Measurements from ENCODE around the gene DACT3.

The DACT3 gene

DNA sequence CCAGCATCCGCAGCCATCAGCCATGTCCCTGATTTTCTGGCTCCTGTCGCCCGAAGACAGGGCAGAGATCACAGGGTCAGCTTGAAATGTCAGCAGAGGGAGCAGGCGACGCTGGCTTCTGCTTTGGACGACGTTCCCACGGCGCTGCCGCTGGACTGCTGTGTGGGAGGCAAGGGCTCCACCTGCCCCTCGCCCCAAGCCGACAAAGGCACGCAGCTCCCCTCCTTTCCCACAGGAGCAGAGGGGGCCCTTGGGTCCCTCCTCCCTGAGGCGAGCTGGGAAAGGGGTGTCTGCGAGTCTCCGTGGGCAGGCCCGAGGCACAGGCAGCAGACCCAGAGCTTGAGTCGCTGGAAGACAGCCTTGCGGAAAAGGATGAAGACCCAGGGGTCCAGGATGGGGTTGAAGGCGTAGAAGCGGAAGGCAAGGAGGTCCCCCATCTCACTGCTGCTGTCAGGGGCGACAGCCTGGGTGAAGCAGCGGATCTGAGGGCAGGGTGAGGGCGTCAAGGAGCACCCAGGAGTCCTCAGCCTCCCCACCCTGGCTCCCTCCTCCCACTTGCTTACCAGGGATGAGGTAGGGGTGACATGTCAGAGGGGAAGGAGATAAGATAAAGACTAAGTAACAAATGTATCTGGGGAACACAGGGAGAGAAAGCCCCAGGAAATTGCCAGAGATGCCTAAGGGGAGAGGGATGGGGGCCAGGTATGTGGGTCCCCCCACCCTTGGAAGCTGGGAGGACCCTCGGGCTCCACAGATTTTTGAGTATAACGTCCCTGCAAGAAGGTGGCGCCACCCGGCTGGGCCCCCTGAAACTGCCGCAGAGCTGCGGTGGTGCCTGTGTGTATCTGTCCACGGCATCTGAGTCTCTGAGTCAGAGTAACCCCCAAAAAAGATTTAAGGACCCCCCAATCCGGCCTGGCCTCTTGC, 39.5 kb downstream of the DACT3 start:
- in situ Hi-C loops (cut with MboI; ENCODE audit: low sequenced_read_pairs, unreplicated experiment), result no loop called here
- TF ChIP-seq, protein P1, sequence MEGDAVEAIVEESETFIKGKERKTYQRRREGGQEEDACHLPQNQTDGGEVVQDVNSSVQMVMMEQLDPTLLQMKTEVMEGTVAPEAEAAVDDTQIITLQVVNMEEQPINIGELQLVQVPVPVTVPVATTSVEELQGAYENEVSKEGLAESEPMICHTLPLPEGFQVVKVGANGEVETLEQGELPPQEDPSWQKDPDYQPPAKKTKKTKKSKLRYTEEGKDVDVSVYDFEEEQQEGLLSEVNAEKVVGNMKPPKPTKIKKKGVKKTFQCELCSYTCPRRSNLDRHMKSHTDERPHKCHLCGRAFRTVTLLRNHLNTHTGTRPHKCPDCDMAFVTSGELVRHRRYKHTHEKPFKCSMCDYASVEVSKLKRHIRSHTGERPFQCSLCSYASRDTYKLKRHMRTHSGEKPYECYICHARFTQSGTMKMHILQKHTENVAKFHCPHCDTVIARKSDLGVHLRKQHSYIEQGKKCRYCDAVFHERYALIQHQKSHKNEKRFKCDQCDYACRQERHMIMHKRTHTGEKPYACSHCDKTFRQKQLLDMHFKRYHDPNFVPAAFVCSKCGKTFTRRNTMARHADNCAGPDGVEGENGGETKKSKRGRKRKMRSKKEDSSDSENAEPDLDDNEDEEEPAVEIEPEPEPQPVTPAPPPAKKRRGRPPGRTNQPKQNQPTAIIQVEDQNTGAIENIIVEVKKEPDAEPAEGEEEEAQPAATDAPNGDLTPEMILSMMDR (IDR thresholded peaks at IDR 0.05; ENCODE audit: borderline replicate concordance, control extremely low read depth, extremely low read depth, insufficient read depth, missing control alignments), result peak; percentile 12
- no peak for DNase-seq (ENCODE audit: low spot score)

GRCh38 chr19:46620716-46621115, 40.3 kb downstream of the DACT3 start:
- TF ChIP-seq, protein P1 (IDR thresholded peaks at IDR 0.05; ENCODE audit: borderline replicate concordance, control extremely low read depth, extremely low read depth, insufficient read depth, missing control alignments), result no peak
- DNase-seq (ENCODE audit: low spot score), result no peak
- in situ Hi-C loops (cut with MboI; ENCODE audit: low sequenced_read_pairs, unreplicated experiment), result no loop called here

GRCh38 chr19:46620267-46620666, 40.7 kb downstream of the DACT3 start:
- TF ChIP-seq, protein P1 (IDR thresholded peaks at IDR 0.05; ENCODE audit: borderline replicate concordance, control extremely low read depth, extremely low read depth, insufficient read depth, missing control alignments), result no peak
- in situ Hi-C loops (cut with MboI; ENCODE audit: low sequenced_read_pairs, unreplicated experiment), result no loop called here

DNA sequence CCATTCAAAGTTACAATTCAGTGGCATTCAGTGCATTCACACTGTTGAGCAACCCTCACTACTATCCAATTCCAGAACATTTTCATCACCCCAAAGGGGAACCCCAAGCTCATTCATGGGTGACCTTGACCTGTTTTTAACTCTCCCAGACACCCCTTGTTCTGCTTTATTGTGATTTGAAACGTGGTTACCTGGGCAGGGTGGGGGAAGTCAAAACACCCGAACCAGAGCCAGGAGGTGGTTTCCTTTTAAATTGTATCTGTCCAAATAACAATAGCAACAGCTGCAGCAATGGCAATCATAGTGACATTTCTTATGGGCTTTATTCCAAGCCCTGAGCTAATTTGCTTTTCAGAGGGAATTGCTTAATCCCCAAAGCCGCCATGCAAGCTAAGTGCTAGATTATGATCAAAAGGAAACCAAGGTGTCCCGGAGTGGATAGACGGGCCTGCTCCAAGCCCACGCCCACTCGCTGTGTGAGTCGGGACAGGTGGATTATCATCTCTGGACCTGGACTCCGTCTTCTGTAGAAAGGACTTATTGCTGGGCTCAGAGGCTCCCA, 42.2 kb downstream of the DACT3 start:
- TF ChIP-seq, protein P1 (IDR thresholded peaks at IDR 0.05; ENCODE audit: borderline replicate concordance, control extremely low read depth, extremely low read depth, insufficient read depth, missing control alignments), result no peak
- peak; percentile 72 for DNase-seq (ENCODE audit: low spot score)

More at GRCh38 chr19:46620267-46620666, 40.7 kb downstream of the DACT3 start:
- no peak for DNase-seq (ENCODE audit: low spot score)

GRCh38 chr19:46617601-46618000, 43.4 kb downstream of the DACT3 start:
- TF ChIP-seq, protein P1 (IDR thresholded peaks at IDR 0.05; ENCODE audit: borderline replicate concordance, control extremely low read depth, extremely low read depth, insufficient read depth, missing control alignments), result no peak
- in situ Hi-C loops (cut with MboI; ENCODE audit: low sequenced_read_pairs, unreplicated experiment), result no loop called here
- DNase-seq (ENCODE audit: low spot score), result no peak

More for the DNA sequence above, 42.2 kb downstream of the DACT3 start:
- in situ Hi-C loops (cut with MboI; ENCODE audit: low sequenced_read_pairs, unreplicated experiment), result no loop called here

DNA sequence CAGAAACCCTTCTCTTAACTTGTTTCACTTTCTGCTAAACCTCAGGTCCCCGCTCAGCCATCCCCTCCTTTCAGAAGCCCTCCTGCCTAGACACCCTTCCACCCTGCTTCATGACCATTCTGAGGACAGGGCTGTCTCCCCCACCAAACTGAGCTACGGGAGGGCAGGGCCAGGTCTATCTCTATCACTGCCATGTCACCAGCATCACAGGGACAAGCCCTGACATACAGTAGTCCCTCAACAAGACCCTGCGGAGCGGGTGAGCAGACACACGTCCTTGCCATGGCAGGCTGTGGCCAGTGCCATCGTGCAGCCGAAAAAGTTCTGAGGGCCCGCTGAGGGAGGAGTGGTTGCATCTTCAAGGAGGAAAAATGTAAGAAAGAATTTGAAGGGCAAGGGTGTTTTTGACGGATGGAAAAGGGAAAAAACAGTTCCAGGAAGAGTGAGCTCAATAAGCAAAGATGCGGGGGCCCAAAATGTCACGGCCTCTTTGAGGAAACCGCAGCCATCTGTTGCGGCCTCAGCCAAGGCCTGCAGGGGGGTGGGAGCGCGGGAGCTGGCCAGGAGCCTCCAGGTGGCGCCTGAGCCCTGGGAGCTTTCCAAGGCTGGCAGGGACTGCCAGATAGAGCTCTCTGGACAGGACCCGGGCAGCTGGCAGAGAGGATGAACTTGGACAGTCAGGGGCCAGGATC, 44.2 kb downstream of the DACT3 start:
- in situ Hi-C loops (cut with MboI; ENCODE audit: low sequenced_read_pairs, unreplicated experiment), result no loop called here
- TF ChIP-seq, protein P1 (IDR thresholded peaks at IDR 0.05; ENCODE audit: borderline replicate concordance, control extremely low read depth, extremely low read depth, insufficient read depth, missing control alignments), result peak; percentile 67

More for the DNA sequence above, 44.2 kb downstream of the DACT3 start:
- DNase-seq (ENCODE audit: low spot score), result peak; percentile 64

All from GM13976 (cell line).